HG02840 (cell line): ENCODE data around the gene FAT4.

Experiments used
- ATAC-seq: cut with Tn5 transposase; IDR thresholded peaks from one replicate; pipeline ENCODE4 v1.9.1; 2021; ENCODE audit warnings: mild to moderate bottlenecking, moderate library complexity, moderate number of reproducible peaks; ENCODE audit not compliant: unreplicated experiment, low FRiP score

FAT4 gene

GRCh38 chr4:125359960-125360634 is 45.3 kb downstream of the FAT4 start:
- ATAC-seq, result no peak

- no peak for ATAC-seq
These were observed 46.0 kb downstream of the FAT4 start for GRCh38 chr4:125360727-125361126.
